CD4-positive, alpha-beta T cell treated with Interleukin-10 for 1 hour (primary cell): ENCODE data around the gene GPRASP1.
A peak's percentile ranks its signal among the peaks of the same experiment; 100 is the strongest.
"Not testable (repeated sequence)": the region's sequence is repeated elsewhere in the genome, so short reads cannot be mapped to it uniquely, and the experiment has no call there.

Experiments
- DNase-seq: peaks from one replicate; pipeline ENCODE4 v3.0.0-alpha.2; 2020

The GPRASP1 gene, protein sequence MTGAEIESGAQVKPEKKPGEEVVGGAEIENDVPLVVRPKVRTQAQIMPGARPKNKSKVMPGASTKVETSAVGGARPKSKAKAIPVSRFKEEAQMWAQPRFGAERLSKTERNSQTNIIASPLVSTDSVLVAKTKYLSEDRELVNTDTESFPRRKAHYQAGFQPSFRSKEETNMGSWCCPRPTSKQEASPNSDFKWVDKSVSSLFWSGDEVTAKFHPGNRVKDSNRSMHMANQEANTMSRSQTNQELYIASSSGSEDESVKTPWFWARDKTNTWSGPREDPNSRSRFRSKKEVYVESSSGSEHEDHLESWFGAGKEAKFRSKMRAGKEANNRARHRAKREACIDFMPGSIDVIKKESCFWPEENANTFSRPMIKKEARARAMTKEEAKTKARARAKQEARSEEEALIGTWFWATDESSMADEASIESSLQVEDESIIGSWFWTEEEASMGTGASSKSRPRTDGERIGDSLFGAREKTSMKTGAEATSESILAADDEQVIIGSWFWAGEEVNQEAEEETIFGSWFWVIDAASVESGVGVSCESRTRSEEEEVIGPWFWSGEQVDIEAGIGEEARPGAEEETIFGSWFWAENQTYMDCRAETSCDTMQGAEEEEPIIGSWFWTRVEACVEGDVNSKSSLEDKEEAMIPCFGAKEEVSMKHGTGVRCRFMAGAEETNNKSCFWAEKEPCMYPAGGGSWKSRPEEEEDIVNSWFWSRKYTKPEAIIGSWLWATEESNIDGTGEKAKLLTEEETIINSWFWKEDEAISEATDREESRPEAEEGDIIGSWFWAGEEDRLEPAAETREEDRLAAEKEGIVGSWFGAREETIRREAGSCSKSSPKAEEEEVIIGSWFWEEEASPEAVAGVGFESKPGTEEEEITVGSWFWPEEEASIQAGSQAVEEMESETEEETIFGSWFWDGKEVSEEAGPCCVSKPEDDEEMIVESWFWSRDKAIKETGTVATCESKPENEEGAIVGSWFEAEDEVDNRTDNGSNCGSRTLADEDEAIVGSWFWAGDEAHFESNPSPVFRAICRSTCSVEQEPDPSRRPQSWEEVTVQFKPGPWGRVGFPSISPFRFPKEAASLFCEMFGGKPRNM (N-terminal part only)

GRCh38 chrX:102651242-102652011, at the start of gene GPRASP1:
TSS of gene GPRASP1 (plus strand) at chrX:102651483. CDS start at chrX:102653914, 2,431 bp downstream.
- peak; percentile 72 for DNase-seq

GRCh38 chrX:102604327-102604726, 47.0 kb upstream of the GPRASP1 start:
- DNase-seq = no peak

DNA sequence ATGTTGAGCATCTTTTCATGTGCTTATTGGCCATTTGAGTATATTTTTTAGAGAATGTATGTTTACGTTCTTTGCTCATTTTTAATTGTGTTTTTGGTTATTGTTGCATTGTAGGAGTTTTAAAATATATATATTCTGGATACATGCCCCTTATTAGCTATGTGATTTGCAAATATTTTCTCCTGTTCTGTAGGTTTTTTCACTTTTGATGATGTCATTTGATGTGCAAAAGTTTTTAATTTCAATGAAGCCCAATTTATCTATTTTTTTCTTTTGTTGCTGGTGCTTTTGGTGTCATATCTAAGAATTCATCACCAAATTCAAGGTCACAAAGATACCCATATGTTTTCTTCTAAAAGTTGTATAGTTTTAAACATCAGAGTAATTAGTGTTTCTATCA, 45.2 kb upstream of the GPRASP1 start:
- no peak for DNase-seq

- no peak for DNase-seq
Measured at GRCh38 chrX:102610905-102611304, 40.4 kb upstream of the GPRASP1 start.

- DNase-seq = no peak
Measured at GRCh38 chrX:102624105-102624504, 27.2 kb upstream of the GPRASP1 start.

- no peak for DNase-seq
Measured at GRCh38 chrX:102627640-102628039, 23.6 kb upstream of the GPRASP1 start.

GRCh38 chrX:102637561-102637960, 13.7 kb upstream of the GPRASP1 start:
- no peak for DNase-seq

DNA sequence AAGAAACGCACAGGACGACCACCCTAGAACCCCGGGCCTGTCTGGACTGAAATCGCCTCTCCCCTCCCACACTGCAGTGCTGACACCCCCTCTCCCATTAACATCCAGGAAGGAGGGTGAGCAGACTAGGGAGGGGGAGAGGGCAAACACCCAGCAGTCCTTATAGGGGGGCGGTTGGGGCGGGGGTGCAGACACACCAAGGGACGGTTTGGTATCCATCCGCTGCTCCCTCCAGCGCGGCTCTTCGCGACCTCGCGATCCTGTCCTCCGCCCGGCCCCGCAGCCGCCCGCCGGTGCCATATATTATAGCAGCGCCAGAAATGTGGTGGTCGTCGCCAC, 411 bp upstream of the GPRASP1 start:
- DNase-seq = no peak

DNA sequence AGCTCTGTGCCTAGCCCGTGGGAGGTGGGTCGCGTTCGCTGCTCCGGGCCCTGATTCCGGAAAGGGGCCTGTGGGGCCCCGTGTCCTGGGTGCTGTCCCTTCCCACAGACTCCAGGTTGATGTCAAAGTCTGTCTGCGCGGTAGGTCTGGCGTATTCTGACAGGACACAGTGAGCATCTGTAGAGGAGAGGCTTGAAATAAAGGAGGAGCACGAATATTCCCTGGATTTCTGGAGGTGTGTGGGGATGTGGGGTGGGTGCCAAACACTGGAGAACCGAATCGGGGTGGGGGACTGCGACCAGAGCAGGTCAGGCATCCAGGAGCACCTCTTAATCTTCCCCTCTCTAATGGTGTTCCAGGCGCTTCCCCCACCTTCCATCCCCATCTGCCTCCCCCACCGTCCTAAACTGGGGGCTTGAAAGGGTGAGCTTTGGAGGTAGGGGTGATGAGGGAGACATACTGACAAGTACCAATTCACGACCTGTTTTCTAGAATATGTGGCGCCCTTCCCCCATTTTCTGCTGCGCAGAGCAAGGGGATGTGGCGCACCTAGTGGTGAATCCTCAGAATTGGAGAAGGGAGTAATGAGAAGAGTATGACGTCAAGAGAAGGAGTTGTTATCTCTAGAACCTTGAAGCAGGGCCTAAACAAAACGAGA, 877 bp downstream of the GPRASP1 start:
- peak; percentile 77 for DNase-seq

- DNase-seq = no peak
Measured at GRCh38 chrX:102654696-102655095, 3.4 kb downstream of the GPRASP1 start.

DNA sequence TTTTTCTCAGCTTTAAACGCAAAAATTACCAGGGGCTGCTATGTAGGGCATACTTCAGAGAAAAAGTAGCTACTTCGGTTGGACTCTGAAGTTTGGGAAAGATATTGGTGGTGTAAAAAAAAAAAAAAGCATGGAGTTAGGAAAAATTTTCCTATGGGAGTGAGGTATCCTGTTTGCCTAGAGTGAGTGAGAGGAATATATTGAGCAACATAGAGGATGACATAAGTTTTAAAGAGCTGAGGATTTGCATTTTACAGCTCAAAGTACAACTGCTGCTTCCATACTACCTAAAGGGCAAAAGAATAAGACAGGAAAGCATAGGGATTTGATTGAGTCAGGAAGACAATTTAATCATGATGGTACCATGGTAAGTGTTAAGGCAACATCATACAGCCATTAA, 7.3 kb downstream of the GPRASP1 start:
- DNase-seq = no peak

DNA sequence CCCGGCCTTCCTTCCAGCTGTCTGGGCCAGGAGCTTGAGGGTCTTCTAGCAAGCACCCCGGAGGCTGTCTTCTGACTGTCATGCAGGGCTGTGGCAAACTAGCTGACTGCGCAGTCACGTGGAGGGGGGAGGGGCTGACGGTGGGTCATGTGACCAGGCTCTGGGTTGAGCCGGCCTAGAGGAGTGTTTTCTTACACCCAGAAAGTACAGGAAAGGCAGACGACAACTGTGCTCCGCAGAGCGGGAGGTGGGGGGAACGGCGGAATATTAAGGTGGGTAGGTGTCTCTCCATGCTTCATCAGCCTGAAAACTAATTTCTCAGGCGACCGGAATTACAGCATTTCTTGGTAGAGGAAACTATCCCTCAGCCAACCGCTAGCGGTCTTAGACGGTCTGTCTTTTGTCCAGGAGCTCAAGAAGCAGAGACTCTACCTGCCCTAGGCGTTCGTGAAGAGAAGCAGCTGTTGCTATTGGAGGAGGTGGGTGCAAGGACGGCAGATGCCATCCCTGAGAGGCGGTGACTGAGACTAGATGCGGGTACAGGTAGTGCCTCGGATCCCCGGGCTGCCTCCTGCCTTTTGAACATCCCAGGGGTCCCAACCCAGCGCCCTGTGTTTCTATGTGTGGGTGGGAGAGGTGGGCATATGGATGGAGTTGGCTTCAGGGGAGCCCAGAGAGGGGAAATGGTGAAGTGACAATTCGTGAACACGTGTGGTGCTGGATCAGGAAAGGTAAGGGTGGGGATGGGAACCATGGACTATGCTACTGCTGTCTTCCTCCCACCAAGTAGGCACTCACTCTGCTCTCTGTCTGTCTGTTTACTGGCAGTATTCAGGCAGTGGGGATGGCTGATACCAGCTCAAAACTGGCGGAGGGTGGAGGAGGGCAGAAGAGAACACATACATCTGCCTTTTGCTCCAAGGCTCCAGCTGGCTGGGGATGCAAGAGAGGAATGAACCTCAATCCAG, 8.8 kb downstream of the GPRASP1 start:
- DNase-seq = peak; percentile 82

DNA sequence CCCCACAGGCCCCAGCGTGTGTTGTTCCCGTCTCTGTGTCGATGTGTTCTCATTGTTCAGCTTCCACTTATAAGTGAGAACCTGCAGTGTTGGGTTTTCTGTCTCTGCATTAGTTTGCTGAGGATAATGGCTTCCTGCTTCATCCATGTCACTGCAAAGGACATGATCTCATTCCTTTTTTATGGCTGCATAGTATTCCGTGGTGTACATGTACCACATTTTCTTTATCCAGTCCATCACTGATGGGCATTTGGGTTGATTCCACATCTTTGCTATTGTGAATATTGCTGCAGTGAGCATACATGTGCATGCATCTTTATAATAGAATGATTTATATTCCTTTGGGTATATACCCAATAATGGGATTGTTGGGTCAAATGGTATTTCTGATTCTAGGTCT, 12.5 kb downstream of the GPRASP1 start:
- not testable (repeated sequence) for DNase-seq

DNA sequence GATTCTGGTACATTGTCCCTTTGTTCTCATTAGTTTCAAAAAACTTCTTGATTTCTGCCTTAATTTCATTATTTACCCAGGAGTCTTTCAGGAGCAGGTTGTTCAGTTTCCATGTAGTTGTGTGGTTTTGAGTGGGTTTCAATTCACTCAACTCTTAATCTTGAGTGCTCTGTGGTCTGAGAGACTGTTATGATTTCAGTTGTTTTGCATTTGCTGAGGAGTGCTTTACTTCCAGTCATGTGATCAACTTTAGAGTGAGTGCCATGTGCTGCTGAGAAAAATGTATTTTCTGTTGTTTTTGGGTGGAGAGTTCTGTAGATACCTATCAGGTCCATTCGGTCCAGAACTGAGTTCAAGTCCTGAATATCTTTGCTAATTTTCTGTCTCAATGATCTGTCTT, 15.8 kb downstream of the GPRASP1 start:
- not testable (repeated sequence) for DNase-seq

DNA sequence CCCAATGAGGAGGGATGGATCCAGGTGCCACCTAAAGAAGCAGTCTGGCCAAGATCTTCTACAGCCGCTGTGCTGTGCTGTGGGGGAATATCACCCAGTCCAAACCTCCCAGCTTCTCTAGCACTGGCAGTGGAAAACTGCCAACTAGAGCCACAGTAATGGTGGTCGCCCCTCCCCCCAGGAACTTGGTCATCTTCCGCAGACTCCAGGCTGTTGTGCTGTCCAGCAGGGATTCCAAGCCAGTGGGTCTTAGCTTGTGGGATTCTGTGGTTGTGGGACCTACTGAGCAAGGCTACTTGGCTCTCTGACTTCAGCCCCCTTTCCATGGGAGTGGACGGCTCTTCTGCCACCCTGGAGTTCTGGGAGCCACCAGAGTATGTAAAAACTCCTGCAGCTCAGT, 18.2 kb downstream of the GPRASP1 start:
- no peak for DNase-seq

- DNase-seq = no peak
Measured at GRCh38 chrX:102672856-102673255, 21.6 kb downstream of the GPRASP1 start.

DNA sequence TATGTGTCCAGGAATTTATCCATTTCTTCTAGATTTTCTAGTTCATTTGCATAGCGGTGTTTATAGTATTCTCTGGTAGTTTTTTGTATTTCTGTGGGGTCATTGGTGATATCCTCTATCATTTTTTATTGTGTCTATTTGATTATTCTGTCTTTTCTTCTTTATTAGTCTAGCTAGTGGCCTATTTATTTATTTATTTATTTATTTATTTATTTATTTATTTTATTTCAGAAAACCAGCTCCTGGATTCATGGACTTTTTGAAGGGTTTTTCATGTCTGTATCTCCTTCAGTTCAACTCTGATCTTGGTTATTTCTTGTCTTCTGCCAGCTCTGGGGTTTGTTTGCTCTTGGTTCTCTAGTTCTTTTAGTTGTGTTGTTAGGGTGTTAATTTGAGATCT, 26.2 kb downstream of the GPRASP1 start:
- not testable (repeated sequence) for DNase-seq

DNA sequence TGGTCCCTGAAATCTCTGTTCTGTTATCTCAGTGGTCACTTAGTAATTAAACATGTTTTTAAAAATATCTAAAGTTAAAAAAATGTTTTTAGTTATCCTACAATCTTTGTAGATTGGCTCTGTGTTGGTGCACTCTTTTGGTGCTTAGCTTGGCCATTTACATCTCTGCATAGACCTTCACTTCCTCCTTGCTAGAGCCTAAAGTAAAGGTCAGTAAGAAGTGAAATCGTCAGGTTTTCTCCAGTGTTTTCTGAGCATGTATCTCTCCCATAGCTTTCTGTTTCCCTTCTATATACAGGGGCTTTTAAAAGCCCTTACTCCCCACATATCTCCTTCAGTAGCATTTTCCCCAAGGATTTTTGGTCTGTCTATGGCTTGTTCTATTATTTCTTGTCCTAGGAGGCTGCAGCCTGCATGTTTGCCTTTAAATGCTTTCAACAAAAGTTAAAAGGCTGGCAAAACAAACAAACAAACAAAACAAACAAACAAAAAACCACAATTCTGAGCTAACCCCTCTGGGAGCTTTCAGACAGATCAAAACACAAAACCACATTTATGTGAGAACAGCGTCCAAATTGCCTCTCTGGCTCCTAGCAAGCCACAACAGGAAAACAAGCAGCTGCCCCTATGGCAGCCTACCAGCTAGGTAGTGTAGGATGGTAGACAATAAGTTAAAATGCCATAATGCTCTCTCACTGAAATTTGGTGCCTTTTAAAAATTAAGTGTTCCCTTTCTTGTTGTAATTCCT, 33.7 kb downstream of the GPRASP1 start:
- no peak for DNase-seq

DNA sequence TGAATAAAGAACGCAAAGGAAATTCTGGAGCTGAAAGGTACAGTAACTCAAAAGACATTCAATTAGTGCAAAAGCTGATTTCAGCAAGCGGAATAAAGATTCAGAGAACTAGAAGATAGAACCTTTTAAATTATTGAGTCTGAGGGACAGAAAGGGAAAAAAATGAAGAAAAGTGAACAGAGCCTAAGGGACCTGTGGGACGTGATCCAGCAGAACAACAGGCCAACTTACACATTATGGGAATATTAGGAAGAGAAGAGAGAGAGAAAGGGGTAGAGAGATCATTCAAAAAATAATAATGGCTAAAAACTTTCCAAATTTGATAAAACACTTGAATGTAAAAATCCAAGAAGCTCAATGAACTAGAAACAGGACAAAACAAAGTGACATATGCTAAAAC, 43.5 kb downstream of the GPRASP1 start:
- DNase-seq = no peak

DNA sequence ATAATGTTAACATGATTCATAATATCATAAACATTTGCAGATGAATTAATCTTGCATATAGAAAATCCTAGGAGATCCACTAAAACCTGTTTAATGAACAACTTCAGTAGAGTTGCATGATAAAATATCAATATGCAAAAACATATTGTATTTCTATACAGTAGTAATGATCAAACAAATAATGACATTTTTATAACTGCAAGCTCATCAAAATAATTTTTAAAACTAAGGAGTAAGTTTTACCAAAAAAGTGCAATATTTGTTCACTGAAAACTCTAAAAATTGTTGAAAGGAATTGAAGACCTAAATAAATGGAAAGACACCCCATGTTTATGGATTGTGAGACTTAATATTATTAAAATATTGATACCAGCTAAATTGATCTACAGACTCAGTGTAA, 45.0 kb downstream of the GPRASP1 start:
- no peak for DNase-seq
